NCI-H2029 (cell line): ENCODE results near the gene GPR55.
"Not testable (repeated sequence)": the region's sequence is repeated elsewhere in the genome, so short reads cannot be mapped to it uniquely, and the experiment has no call there.

Source experiments
- DNase-seq: peaks from one replicate; lab custom pipeline; 2025; lab: John Stamatoyannopoulos, UW

The GPR55 gene, protein sequence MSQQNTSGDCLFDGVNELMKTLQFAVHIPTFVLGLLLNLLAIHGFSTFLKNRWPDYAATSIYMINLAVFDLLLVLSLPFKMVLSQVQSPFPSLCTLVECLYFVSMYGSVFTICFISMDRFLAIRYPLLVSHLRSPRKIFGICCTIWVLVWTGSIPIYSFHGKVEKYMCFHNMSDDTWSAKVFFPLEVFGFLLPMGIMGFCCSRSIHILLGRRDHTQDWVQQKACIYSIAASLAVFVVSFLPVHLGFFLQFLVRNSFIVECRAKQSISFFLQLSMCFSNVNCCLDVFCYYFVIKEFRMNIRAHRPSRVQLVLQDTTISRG

DNA sequence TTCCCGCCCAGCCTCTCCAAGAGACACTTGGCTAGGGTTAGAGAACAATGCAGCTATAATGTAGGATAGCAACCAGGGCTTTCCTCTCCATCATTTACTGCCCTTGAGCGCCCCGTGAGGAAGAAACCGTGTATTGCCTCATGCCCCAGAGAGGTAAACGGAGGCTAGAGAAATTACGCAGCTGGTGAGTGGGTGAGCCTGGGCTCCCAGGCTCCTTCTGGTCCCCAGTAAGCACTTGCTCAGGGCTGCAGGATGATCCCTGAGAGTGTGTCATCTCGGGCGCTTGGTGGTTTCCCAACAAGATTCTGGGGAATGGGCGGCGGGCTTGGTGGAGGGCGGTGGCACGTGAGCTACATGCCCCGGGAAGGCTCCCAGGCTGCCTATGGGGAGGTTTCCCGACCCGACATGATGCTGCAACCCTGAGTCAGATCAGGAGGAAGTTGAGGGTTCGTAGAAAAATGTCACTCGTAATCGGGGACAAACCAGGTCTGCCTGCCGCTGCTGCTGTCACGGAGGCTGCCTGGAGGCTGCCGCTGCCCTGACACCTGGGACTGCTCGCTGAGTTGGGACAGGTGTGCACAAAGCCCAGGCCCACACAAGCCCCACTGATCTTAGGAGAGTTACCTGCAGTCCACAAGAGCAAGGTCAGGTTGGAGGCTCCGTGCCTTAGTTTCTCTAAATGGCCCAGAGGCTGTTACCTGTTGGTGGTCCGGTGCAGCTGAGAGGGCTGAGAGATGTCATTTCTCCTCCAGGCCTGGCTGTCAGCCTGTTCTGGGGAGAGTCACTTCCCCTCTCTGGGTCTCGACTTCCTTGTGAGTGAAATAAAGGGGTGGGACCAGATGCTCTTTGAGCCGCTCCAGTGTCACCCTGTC, at the start of gene GPR55:
Gene GPR55, minus strand, starts transcription at position 773 of the 872 bp plus-strand sequence. CDS start 14,280 bp downstream, outside the sequence.
- no peak for DNase-seq

DNA sequence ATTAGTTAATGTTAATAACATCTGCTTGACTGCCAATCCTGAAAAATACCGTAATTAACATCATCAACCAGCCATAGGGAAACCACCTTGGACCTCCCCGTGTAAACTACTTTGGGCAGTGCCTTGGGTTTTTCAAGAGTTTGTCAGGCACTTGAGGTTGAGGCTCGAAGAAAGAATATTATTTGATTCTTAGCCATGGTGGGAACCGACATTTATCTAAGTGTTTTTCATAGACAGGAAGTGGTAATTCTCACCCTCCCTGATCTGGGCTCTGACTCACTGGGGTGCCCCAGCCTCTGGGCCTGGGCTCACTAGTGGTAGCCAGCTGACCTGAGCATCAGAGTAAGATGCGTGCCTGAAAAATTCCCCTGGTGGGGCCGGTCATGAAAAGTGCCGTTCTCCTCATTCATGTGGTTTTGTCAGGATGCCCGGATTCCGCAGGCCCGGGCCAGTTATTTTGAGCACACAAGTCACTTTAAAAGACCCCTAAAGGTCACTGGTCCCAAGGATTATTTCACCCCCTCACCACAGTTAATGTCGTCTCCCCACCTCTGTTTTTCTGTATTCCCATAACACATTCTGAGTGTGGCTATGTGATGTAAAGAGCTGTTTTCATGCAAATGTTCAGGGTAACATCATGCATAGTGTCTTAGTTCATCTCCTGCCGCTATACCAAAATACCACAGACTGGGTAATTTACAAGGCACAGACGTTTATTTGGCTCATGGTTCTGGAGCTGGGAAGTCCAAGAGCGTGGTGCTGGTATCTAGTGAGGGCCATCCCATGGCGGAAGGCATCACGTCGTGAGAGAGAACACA, 49.3 kb upstream of the GPR55 start:
- no peak for DNase-seq

DNA sequence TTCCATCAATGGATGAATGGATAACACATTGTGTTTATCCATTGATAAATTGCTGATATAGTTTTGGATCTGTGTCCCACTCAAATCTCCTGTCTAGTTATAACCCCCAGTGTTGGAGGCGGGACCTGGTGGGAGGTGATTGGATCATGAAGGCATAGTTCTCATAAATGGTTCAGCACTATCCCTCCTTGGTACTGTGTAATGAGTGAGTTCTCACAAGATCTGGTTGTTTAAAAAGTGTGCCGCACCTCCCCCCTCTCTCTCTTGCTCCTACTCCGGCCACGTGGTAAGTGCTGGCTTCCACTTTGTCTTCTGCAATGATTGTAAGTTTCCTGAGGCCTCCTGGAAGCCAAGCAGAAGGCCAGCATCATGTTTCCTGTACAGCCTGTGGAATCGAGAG, 47.0 kb upstream of the GPR55 start:
- no peak for DNase-seq

DNA sequence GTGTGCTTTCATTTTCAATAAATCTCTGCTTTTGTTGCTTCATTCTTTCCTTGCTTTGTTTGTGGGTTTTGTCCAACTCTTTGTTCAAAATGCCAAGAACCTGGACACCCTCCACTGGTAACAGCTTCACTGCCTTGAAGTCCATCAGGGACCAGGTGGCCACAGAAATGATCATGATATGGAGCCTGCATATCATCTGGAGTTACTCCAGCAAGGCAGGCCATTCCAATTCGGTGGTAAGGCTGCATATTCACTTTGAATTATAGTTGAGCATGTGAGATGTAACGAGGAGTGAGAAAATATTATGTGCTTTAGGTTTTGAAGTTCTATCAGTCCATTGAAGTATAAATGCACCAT, 44.6 kb upstream of the GPR55 start:
- no peak for DNase-seq

DNA sequence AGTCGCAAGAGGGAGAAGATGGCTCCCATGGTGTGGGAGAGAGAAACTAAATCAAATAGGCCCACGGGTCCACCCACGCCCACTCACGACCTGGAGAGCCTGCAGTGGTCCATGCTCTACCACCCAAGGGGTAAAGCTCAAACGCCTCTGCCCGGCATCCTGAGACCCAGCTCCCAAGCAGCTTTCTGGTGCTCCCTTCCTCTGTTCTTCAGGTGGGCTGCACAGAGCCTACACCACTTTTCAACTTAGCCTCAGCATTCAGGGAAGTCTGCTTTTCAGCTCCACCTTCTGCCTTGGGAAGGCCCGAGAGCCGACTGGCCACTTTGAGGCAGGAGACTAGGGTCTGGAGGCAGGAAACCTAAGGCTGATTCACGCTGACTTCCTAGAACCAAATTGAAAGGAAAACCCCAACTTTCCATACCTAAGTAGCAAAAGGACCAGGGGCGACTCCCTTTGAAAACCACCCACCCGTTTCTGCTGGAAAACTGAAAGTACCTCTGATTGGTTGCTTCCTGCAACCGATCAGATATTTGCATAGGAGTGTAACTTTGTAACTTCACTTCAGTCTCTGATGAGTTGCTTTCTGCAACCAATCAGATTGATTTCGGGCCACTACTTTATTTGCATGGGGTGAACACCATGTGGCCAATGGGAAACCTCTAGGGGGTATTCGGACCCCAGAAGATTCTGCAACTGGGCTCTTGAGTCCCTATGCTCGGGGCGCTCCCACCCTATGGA, 44.0 kb upstream of the GPR55 start:
- no peak for DNase-seq

DNA sequence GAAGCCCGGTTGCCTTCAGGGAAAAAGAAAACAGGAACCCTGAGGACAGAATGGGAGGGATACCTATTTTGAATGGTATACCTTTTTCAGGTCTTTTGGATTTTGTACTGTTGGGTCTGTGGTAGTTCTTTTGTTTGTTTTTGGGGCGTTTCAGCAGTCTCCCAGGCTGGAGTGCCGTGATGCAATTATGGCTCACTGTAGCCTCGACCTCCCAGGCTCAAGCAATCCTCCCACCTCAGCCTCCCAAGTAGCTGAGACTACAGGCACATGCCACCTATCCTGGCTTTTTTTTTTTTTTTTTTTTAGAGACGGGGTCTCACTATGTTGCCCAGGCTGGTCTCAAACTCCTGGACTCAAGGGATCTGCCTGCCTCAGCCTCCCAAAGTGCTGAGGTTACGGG, 43.3 kb upstream of the GPR55 start:
- DNase-seq = not testable (repeated sequence)

DNA sequence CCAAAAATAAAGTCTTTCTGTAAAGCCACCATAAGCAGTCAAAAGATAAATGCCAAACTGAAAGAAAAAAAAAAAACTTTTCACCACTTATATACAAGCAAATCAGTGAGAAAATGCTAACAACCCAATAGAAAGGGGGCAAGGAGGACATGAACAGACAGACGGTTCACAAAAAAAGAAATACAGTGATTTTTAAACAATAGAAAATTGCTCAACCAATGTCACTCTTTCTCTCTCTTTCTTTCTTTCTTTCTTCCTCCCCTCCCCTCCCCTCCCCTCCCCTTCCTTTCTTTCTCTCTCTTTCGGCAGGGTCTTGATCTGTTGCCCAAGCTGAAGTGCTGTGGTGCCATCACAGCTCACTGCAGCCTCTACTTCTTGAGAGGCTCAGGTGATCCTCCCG, 42.1 kb upstream of the GPR55 start:
- no peak for DNase-seq

DNA sequence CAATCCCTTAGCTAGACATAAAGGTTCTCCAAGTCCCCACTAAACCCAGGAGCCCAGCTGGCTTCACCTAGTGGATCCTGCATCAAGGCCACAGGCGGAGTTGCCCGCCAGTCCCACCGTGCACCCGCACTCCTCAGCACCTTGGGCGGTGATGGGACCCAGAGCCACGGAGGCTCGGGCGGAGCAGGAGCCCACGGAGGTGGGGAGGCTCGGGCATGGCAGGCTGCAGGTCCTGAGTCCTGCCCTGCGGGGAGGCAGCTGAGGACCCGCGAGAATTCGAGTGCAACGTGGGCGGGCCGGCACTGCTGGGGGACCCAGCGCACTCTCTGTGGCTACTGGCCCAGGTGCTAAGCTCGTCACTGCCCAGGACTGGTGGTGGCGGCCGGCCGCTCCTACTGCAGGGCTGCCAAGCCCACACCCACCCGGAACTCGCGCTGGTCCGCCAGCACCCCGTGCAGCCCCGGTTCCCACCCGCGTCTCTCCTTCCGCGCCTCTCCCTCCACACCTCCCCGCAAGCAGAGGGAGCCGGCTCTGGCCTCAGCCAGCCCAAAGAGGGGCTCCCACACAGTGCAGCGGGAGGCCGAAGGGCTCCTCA, 39.2 kb upstream of the GPR55 start:
- no peak for DNase-seq

DNA sequence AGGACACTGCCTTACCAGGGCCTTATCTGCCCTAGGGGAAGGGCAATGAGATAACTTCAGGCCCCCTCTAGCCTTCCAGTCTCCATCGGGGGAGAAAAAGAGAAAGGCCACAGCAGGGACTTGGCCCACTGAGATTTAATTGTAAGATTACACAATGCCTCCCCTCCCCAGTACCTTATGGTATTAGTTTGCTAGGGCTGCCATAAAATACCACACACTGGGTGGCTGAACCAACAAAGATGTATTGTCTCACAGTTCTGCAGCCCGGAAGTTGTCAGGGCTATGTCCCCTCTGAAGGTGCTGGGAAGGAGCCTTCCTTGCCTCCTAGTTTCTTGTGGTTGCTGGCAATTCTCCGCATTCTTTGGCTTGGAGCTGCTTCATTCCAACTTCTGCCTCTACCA, 36.0 kb upstream of the GPR55 start:
- no peak for DNase-seq

DNA sequence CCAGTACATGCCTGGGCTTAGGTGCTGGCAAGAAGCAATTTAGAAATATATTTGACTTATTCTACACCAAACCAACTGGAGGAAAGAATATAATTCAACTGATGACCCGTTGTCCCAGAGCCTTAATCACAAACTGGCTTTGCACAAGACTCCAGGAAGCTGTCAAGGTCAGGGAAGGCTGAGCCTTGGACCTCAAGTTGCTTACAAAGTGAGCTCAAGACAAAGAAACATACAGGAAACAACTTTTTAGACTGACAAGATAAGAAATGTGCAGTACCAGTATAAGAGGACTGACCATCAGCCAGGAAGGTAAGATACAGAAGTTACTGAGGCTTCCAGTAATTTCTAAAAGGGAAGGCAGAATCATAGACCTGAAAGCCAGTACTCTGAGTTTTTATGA, 35.0 kb upstream of the GPR55 start:
- DNase-seq = no peak

DNA sequence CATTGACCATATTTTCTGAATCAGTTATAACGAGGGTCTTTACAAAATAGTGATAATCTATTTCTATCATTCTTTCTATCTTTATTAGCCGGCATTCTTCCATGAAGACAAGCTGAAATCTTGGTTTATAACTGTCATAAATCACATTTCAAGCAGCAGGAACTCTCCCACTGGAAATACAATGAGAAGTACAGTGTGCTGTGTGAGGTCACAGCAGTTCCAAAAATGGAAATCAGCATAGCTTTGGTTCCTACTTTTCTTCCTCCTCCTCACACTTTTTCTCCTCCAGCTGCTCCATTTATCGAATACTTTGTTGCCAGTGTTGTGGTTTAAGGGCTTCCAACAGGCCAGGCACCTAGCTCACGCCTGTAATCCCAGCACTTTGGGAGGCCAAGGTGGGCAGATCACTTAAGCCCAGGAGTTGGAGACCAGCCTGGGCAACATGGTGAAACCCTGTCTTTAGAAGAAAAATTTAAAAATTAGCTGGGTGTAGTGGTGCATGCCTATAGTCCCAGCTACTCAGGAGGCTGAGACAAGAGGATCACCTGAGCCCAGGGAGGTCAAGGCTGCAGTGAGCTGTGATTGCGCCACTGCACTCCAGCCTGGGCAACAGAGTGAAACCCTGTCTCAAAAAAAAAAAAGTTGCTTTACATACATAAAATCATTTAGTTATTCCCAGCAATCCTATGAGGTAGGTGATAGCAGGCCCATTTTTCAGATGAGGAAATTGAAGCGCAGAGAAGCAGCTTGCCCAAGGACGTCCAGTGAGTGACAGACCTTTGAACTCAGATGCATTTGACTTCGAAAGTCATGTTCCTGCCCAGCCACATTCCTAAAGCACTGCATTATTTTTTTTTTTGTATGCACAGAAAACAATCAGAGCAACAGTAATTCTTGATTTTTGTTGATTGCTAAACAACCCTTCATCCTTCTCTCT, 34.0 kb upstream of the GPR55 start:
- DNase-seq = no peak

DNA sequence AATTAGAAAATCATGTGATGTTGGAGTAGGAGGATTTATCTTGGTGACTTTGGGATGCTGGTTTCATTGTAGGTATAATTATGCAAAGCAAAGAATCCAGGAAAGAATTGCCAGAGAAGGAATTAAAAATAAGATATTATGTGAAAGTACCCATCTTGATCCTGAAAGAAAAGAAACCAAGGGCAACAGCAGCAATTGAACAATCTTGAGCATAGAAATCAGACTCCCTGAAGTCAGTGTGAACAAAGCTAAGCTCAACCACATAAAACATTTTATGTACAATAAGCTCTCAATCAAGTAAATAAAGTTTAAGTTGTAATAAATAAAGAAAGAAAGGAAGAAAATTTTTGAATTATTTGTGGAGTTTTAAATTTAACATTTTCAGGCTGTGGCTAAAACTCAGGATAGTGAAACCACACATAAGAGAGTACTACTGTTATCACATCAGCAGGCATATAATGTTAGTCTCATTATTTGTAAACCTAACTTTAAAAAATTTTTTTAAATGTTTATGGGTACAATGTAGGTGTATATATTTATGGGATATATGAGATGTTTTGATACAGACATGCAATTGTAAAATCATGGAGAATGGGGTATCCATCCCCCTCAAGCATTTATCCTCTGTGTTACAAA, 32.8 kb upstream of the GPR55 start:
- no peak for DNase-seq

DNA sequence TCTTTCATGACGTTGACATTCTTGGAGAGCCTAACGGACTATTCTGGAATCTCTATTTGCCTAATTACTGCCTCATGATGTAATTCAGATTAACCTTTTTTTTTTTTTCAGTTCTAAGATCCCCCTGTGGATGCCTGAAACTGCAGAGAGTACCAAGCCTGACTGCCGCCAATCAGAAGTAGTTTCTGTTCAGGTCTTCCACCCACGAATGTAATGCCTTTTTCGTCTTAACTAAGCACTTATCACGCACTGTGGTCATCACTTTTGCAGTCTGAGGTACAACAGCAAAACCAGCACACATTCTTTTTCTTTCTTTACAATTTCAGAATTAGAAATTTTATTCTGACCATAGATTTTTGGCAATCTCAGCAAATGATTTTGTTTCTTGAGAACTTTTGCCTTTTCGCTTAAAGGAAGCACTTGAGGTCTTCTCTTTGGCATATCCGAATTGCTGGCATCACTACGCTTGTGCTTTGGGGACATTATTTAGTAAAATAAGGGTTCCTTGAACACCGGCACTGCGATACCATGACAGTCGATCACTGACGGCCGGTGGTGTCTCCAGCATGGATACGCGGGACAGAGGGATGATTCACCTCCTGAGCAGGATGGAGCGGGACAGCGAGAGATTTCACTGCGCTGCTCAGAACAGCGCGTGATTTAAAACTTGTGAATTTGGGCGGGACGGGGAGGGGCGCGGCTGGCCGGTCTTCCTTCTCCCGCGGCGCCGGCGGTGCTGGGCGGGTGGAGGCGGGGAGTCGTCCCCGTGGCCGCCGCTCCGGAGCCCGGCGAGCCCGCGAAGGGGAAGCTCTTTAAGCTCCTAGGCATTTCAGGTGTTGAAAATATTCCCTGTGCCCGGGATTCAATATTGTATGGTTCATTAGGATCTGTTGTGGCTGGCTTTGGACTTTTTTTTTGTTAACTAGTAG, 32.0 kb upstream of the GPR55 start:
- no peak for DNase-seq

DNA sequence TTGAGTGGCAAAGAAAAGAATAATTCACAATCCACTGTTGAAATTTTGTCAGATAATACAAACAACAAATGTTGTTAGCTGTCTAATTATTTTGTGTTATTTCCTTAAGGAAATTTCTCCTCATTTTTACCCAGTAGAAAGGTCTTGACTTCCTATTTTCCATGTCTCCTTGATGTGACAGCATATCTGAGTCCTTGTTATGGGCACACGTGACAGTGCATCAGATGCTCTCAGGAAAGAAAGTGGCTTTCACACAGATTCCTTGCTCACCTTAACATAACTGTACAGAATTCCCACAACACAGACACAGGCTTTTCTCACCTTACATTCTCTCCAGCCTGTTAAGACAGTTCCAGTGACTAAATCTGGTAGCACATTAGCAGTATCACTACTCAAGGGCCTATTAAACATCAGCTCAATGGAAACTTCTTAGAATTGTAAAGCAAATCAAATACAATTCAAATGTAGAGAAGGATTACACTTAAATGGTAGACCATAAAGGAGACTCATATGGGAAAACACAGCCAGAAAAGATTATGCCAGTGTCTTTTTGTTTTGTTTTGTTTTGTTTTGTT, 30.2 kb upstream of the GPR55 start:
- DNase-seq = no peak

DNA sequence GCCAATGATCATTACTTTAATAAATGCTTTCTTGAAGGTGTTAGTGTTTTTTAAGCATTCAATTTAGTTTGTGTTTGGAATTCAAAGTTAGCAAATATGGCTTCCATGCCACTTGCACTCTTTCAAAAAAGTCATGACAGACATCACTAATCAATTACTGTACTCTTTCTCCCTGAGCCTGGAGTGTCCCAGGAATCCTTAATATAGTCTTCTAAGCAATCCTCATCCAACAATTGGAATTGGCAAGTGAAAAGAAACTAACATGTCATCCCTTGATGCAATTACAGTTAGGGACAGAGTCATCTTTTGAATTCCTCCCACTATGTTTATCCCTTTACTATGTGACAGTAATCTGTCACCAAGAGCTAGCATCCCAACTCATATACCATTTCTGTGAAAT, 29.7 kb upstream of the GPR55 start:
- no peak for DNase-seq

DNA sequence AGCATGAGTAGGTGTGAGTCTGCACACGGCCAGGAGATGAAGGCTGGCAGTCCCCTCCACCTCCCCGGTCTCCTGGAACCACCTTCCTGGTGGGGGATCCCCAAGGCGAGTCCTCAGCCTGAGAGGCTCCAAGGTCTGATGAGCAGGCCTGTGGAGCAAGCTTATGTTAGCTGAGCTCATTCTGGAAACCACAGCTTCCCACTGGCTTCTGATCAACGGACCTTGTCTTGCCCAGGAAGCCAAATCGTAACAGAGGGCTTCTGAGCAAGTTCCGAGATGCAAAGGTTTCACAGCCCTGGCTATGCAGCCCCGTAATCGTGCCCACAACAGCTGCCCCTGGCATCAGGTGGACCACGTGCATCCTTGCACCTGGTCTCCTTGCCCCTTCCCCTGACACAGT, 28.8 kb upstream of the GPR55 start:
- no peak for DNase-seq

DNA sequence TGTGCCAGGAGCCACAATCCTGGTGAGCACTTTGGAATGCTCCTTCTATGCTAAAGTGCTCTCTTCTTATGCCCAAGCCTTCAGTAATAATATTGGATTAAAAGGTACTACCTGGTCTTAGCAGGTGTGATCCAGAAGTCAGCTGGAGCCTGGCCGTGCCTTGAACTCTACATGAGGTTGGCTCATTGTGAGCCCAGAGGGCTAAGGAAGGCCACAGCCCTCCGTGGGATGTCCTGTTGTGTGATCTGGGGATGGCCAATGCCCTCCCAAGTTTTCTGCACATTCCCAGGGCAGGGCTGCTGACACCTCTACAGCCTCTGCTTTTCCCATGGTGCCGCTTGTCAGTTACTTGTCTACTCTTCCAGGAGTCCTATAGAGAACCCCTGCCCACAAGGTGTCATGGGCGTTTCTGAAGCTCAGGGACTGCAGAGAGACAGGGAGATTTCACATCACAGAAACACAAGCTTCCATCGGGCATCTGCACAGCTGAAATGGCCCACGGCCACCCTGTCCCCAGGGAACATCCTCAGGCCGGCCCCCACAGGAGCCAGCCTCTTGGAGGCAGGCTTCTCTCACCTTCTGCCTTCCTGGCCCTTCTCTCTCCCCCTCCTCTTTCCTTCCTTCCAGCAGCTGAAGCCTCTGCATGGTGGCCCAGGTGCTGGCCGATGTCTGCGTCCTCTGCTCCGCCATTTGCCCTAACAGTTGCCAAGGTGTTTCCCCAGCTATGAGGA, 27.3 kb upstream of the GPR55 start:
- DNase-seq = no peak

DNA sequence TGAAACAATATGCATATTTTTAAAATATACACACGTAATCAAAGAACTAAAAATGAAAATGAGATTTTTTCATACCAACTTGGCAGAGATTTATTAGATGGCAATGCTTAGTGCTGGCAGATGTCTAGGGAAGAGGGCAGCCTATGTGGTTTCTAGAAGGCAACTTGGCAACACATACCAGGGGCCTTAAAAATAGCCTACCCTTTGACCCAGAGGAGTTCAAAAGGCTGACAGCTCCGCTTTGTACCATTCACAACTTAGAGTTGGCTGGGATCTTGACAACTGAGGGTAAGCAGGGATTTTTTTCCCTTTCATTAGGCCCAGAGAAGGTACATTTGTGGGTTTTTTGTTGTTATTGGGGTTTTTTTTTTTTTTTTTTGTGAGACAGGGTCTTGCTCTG, 26.4 kb upstream of the GPR55 start:
- DNase-seq = no peak
